WTC11 (cell line): ENCODE results near the gene PPA2.

Source experiments
- ESRRA ChIP-seq: sonication (generic); formaldehyde crosslinking; IDR thresholded peaks from 2 replicates; pipeline ENCODE4 v1.8.1; 2022; ENCODE audit warnings: mild to moderate bottlenecking, missing genetic modification reagents, borderline replicate concordance
- IRF2 ChIP-seq: sonication (generic); formaldehyde crosslinking; IDR thresholded peaks from 2 replicates; pipeline ENCODE4 v1.8.0; 2022; ENCODE audit warnings: low read depth, missing genetic modification reagents, borderline replicate concordance
- MXD4 ChIP-seq: fragments of 250-450 bp; sonication (Bioruptor Pico); IDR thresholded peaks from 2 replicates; pipeline ENCODE4 v1.8.0; 2021; ENCODE audit warnings: mild to moderate bottlenecking, moderate library complexity, borderline replicate concordance
- TF ChIP-seq, protein P1 (sequence below): fragments of 200-600 bp; IDR thresholded peaks from 2 replicates; pipeline ENCODE4 v1.8.0; 2022; ENCODE audit warnings: antibody characterized with exemption

GRCh38 chr4:105348719-105349118, 125.1 kb downstream of the PPA2 start:
- TF ChIP-seq, protein P1, sequence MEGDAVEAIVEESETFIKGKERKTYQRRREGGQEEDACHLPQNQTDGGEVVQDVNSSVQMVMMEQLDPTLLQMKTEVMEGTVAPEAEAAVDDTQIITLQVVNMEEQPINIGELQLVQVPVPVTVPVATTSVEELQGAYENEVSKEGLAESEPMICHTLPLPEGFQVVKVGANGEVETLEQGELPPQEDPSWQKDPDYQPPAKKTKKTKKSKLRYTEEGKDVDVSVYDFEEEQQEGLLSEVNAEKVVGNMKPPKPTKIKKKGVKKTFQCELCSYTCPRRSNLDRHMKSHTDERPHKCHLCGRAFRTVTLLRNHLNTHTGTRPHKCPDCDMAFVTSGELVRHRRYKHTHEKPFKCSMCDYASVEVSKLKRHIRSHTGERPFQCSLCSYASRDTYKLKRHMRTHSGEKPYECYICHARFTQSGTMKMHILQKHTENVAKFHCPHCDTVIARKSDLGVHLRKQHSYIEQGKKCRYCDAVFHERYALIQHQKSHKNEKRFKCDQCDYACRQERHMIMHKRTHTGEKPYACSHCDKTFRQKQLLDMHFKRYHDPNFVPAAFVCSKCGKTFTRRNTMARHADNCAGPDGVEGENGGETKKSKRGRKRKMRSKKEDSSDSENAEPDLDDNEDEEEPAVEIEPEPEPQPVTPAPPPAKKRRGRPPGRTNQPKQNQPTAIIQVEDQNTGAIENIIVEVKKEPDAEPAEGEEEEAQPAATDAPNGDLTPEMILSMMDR = no peak
- TF ChIP-seq IRF2 (CRISPR knock-in tag) = no peak
- TF ChIP-seq ESRRA (CRISPR knock-in tag) = no peak
- no peak for TF ChIP-seq MXD4 (CRISPR knock-in tag)
